GM18867 (cell line): ENCODE data around the gene DSN1.

Experiments used
- ATAC-seq: cut with Tn5 transposase; IDR thresholded peaks from one replicate; pipeline ENCODE4 v1.9.1; 2021; ENCODE audit warnings: mild to moderate bottlenecking, moderate library complexity; ENCODE audit not compliant: unreplicated experiment

Gene DSN1

GRCh38 chr20:36758276-36758675 lies 15.3 kb downstream of the DSN1 start:
- no peak for ATAC-seq

DNA sequence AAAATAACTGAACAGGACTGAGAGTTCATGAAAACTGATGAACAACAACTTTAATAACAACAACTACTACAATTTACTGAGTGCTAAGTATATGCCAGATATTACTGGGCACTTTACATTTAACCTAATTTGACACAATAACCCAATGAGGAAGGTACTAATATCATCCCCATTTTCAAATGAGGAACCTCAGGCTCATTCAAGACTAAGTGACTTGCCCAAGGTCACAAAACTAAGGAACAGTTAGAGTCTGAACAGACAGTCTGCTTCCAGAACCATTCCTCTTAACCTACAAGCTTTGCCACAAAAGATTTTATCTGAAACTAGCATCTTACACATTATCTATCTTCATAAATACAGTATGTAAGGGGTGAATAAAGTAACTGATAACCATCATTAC lies 17.1 kb downstream of the DSN1 start:
- no peak for ATAC-seq

DNA sequence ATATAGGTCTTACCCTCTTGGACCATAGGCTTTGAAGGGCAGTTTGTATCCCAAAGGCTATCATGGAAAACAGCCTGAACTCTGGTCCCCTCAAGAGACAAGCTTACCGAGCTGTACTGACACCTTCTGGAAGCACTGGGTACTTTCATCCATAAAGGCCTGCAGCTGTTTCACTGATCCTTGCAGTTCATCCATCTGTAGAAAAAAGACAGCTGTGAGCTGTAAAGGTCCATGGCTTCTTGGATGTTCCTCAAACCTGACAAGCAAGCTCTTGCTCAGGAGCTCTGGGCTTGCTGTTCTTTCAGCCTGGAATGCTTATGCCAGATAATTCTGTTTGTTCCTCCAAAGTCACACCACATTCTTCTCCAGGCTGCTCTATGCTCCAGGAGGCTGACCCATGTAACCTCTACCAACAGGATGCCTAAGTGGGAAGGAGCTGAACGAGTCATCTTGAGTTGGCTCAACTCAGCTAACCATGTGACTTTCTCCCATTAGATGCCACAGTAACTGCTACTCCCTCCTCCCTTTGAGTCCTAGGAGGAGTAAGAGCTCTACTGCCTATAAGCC lies 18.8 kb downstream of the DSN1 start:
- ATAC-seq: no peak

DNA sequence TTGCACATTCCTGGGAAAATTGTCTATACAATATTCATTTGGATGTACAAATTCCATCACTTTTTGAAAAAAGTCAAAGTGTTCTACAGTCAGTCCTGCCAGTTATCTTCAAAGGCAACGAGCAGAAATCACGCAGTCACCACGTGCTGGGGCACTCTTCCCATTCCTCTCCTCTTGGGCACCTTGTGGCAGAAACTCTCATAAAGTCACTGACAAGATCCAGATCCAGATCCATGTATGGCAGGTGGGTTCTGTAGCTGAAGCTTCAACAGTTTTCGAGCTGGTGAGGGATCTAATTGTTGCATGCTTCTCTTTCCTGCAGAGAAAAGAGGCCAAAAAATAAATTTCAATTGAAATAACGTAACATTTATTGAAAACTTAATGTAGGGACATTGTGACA lies 21.0 kb downstream of the DSN1 start:
- no peak for ATAC-seq

DNA sequence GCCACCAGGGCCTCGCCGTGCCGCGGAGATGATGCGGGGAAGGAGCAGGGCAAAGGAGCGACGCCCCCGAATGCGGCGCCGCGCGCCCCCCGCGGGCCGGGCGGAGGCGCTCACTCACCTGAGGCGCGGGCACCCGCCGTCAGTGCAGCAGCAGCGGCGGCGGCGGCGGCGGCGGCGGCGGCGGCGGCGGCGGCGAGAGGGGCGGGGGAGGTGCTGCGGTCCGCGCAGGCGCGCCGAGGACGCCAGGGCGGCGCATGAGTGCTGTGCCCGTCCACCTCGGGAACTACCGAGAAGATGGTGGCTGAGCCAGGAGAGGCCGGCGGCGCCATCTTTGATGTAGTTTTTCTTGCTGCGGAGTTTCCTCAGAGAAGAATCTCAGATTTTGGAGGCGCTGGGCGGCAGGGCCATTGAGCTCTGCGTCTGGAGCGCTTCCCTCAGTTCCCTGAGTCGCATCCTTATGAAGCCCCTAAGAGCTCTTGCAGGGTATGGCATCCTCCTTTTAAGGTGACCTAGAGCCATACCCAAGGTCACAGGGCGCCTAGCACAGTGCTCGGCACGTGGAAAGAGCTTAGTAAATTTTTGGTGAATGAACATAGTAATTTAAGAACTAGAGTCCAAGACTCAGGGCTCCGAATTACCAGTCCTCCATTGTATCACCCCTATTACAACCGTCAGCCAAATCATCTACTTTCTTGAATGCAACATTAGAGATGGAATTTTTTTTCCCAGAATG lies 27.5 kb downstream of the DSN1 start, which contains the start of gene NDRG3:
TSS of gene NDRG3 (minus strand) at position 164 of the 733 bp plus-strand sequence. CDS start 24,355 bp downstream, outside the sequence.
- peak; percentile 90 for ATAC-seq

DNA sequence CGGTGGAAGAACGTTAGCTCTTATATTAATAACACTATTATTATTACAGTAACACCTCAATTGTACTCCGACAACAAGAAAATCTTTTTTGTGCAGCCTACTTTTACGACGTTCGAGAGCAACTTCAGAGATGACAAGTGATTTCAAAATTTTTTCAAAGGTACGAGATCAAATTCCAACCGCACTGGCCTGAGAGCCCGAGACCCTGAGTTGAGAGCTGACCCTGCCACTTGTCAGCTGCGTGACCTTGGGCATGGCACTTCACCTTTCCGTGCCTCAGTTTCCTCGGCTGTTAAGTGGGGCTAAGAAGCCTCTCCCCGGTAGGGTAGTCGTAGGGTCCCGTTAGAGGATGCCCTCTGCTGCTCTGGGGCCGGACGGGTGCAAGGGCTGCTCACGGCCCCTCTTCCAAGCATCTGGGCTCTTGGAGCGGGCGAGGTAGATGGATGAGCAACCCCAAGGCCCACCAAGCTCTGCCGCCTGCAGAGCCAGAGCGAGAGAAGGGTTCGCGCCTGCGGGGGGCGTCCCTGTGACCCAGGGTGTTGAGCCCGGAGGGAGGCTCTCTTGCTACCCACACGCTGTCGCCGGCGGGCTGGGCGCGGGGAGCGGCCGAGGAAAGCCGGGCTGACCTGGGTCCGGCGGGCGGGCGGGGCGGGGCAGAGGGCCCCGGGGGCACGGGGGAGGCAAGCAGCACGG lies 28.2 kb downstream of the DSN1 start:
- no peak for ATAC-seq

DNA sequence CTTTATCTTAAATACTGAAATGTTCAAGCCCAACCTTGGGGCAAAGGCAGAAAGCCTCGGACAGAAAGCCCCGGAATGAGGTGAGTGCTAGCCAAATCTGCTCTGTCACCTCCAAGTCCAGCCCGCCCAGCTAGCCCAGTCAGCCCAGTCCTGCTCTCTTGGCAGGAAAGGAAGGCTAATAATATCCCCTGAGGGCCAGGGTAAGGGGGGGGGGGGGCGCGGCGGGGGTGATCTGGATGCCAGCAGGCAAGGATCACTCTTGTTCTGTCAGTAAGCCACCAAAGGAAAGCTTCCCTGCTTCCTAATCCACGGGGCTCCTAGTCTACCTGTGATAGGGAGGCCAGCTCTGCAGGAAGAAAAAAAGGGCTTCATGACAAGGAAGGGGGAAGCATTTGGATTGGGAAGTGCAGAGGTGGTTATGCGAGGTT lies 28.8 kb downstream of the DSN1 start:
- no peak for ATAC-seq

DNA sequence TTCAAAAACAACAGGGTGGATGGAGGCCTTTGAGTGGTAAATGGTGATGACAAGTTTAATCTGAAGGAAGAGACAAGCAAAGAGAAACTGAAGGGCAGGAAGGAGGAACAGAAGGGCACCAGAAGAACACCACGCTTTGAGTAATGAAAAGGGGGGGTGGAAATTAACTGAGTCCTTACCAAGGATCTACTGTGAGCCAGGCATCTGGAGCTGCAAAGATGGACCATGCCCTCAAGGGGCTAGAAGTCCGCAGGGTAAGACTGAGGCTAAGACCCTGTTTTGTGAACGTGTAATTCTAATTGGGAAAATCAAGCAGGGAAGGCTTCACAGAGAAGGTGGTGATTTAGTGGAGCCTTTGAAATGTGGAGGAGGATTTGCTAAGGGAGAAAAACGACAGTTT lies 29.3 kb downstream of the DSN1 start:
- ATAC-seq: no peak

GRCh38 chr20:36742558-36742957 lies 31.0 kb downstream of the DSN1 start:
- no peak for ATAC-seq

DNA sequence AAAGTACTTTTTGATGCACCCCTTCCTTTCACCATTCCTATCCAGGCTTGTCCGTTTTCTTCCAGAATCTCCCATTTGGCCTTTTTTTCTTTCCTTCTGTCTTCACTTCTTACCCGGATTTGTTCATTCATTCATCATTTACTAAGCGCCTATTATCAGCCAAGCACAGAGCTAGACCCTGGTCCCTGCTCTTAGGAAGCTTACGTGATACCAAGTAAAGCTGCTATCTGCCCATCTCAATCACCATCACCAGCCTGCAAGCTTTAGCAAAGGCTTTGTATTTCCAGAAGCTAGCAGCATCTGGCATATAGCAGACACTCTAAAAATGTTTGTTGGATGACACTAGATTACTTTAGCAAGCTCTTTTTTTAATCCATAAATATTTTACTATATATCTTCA lies 32.5 kb downstream of the DSN1 start:
- no peak for ATAC-seq

GRCh38 chr20:36737183-36737499 lies 36.4 kb downstream of the DSN1 start:
- ATAC-seq: no peak

DNA sequence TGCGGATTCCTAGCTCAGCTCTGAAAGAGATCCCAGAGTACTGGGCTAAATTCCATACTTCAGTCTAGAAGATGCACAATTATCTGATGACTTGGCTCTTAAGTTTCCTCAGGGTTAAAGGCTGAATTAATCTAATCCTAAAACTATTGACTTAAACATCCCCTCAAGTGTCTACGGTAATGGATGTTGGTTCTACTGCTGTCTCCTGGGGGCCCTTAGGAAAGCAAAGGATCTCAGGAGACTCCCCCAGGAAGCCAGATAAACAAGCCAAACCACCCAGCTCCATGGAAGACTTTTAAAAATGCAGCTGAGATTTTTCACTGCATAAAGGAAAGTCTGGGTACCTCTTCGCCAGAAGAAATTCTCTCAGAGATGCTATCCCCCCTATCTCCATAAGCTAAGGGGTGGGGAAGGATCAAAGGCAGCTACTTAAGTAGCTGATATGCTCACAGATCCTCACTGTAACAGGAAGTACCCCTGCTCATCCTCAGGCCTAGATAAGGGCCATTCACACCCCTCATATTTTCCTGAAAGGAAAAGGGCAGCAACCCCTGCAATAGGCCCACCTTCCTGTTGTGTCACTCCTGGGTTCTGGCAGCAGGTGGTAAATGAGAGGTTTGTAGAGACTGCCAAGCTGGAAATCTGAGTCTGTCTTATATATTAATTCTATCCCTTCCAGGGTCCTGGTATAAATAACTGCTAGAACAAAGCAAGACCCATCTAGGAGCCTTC lies 36.9 kb downstream of the DSN1 start:
- ATAC-seq: no peak

DNA sequence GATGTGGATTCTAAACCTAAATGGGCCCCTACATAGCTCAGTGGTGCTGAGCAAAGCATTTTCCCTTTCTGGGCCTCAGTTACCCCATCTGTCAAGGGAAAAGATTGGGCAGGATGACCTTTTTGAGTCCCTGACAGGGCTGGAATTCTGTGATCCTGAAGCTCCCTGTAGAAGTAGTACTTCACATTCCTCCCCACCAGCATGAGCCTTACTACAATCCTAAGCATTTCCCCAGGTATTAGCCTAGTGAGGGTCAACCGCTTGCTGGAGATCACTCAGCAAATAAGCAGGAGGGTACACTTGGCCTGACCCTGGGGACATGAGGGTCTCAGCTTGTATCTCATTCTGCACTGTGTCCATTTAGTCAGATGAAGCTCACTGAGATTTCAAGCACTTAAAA lies 41.1 kb downstream of the DSN1 start:
- ATAC-seq: no peak

DNA sequence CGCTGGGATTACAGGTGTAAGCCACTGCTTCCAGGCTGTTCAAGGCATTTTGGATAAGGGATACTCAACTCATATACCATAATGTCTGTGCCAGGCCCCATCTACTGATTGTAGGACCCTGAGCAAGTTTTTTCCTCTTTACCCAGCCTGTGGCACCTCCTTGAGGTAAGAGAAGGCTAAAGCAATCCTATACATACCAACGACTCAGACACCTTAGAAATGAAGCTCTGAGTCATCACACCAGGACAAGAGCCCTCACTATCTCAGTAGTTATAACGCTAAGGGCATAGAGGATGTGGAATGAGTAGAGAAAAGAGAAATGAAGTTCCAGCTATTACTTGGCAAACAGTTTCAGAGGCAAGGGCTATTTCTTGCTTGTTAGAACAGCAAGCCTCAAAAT lies 44.6 kb downstream of the DSN1 start:
- no peak for ATAC-seq

GRCh38 chr20:36726168-36726567 lies 47.4 kb downstream of the DSN1 start:
- ATAC-seq: no peak

DNA sequence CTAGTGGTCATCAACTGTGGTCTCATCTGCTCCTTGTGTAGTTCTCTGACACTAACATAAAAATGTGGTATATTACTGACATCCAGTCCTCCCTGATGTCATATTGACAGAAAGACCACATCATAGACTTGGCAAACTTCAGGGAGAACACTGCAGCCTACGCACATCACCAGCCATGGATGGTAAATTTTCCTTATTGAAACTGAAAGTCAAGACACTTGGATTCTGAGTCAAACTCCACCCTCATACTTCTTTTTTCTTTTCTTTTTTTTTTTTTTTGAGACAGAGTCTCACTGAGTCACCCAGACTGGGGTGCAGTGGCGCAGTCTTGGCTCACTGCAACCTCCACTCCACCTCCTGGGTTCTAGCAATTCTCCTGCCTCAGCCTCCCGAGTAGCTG lies 53.1 kb downstream of the DSN1 start:
- ATAC-seq: no peak

- ATAC-seq: no peak
These were observed 55.9 kb downstream of the DSN1 start for GRCh38 chr20:36717657-36718056.

DNA sequence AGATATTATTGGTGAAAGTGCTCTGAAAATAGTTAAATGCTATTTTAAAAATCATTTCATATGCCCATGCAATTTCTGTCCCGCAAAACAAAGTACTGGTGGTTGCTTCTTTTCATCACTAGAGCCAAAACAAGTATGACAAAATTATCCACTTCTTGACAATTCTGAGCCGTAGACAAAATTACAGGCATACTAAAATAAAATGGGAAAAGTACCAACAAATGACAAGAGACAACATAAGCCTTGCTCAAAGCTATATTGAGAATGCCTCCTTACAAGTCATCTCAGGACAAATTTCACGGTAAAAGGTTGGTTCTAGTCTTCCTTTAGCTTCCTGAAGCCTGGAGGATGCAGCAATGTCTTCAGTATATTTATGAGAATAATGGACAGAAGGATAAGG lies 56.5 kb downstream of the DSN1 start:
- ATAC-seq: no peak

- ATAC-seq: no peak
These were observed 60.8 kb downstream of the DSN1 start for GRCh38 chr20:36712775-36713174.

DNA sequence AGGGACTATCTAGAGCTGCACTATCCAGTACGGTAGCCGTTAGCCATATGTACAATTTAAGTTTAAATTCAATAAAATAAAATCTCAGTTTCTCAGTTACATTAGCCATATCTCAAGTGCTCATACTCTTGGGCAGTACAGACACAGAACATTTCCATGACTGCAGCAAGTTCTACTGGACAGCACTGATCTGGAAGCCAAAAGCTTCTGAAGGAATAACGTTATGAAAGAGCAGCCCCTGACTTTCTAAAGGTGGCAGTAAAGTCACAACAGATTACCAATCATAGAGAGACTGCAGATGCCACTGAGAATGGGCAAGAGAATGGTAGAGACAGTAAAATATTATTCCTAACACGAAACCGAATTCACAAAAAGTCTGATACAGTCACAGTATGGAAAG lies 64.4 kb downstream of the DSN1 start:
- ATAC-seq: no peak

DNA sequence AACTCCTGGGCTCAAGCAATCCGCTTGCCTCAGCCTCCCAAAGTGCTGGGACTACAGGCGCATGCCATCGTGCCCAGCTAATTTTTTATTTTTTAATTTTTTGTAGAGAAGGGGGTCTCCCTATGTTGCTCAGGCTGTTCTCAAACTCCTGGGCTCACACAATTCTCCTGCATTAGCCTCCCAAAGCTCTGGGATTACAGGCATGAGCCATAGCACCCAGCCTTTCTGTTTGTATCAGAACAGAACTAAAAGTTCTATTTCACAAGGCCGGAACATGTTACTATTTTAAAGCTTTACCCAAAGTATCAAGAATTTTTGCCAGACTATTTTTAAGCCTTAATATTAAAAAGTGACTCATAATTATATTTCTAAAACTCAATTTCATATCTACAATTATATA lies 70.0 kb downstream of the DSN1 start:
- ATAC-seq: no peak
